ENCODE data around the gene TUBB4A. TPM values are rescaled to one million over a fixed set of nuclear protein-coding genes. Genes with fewer than 3 reads are reported as not detected.

TUBB4A gene
- total and polyA plus RNA-seq, 8 donors = 0.76 to 3.9 (median 0.89) TPM; not detected in 3

DNA sequence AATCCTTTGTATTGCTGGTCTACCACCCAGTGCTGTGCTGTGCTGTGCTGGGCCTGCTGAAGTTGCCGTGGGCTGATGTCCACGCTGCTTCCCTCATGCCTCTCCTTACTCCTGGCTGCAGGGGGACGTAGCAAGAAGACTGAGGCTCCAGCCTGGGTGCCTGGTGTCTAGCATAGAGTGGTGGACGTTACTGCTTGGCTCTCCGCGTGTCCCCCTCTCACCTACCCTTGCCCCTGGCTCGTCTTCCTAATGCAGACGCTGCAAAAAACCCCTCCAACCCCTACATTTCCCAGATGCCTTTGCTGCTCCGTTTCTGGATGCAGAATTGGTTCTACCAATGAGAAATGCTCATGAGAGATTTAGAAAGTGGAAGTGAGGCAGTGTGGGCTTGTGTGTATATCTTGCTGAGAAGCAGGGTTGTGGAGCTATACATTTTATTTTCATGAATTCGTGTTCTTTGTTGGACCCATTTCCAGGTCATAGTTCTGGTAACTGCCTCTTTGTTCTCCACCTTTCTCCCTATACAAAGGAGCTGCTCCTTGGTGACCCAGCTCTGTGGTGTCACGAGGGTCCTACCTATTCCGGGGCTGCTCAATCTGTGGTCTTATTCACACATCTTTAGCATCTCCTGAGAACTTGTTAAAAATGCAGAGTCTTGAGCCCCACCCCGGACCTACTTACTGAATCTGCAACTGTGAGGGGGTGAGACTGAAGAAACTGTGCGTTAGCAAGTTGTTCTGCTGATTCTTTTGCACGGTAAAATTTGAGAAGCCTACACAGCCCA, 12.6 kb downstream of the TUBB4A start:
- peak overlapping the region in 1 of 4 donors; percentile 3 for H3K4me3 ChIP-seq
- H3K4me1 ChIP-seq = no peaks in the 10 kb centered on the region
- DNase-seq = no peak
- 39 to 46% (median 41%) methylated on average over 15 of the region's 15 CpGs for WGBS, 5 donors
- no peak for TF ChIP-seq EP300 (IDR thresholded peaks at IDR 0.05)
- TF ChIP-seq, protein P1, sequence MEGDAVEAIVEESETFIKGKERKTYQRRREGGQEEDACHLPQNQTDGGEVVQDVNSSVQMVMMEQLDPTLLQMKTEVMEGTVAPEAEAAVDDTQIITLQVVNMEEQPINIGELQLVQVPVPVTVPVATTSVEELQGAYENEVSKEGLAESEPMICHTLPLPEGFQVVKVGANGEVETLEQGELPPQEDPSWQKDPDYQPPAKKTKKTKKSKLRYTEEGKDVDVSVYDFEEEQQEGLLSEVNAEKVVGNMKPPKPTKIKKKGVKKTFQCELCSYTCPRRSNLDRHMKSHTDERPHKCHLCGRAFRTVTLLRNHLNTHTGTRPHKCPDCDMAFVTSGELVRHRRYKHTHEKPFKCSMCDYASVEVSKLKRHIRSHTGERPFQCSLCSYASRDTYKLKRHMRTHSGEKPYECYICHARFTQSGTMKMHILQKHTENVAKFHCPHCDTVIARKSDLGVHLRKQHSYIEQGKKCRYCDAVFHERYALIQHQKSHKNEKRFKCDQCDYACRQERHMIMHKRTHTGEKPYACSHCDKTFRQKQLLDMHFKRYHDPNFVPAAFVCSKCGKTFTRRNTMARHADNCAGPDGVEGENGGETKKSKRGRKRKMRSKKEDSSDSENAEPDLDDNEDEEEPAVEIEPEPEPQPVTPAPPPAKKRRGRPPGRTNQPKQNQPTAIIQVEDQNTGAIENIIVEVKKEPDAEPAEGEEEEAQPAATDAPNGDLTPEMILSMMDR (IDR thresholded peaks at IDR 0.05) = no peak
- TF ChIP-seq POLR2AphosphoS5 (IDR thresholded peaks at IDR 0.05) = no peak
- TF ChIP-seq POLR2A (IDR thresholded peaks at IDR 0.05) = no peak
- H3K9me3 ChIP-seq = peaks cover 0 to 12% (median 9%) of the 10 kb centered on the region in 4 donors
- H3K36me3 ChIP-seq = no peaks in the 10 kb centered on the region
- intact Hi-C loops (cut with DNase I; ENCODE audit: low total_unique reads) = no loop called here
- H3K27ac ChIP-seq = no peak overlapping the region
- peaks cover 0 to 8% (median 0%) of the 10 kb centered on the region in 3 donors for H3K27me3 ChIP-seq

- 85 to 92% (median 88%) methylated on average over 7 of the region's 7 CpGs for WGBS, 5 donors
- Histone ChIP-seq H3K4me1 (no peaks in the 10 kb centered on the region), H3K27ac (no peak overlapping the region), H3K27me3 (peaks cover 0 to 16% (median 0%) of the 10 kb centered on the region in 3 donors), H3K36me3 (no peaks in the 10 kb centered on the region), H3K4me3 (no peak overlapping the region), H3K9me3 (no peaks in the 10 kb centered on the region)
- intact Hi-C loops (cut with DNase I; ENCODE audit: low total_unique reads) = no loop called here
- TF ChIP-seq POLR2AphosphoS5 (IDR thresholded peaks at IDR 0.05) (no peak), EP300 (IDR thresholded peaks at IDR 0.05) (no peak), POLR2A (IDR thresholded peaks at IDR 0.05) (no peak)
- TF ChIP-seq, protein P1 (IDR thresholded peaks at IDR 0.05) = no peak
- no peak for DNase-seq
Observed at GRCh38 chr19:6484831-6485230, 17.3 kb downstream of the TUBB4A start.

GRCh38 chr19:6484230-6484629, 17.9 kb downstream of the TUBB4A start:
- Histone ChIP-seq H3K27me3 (peaks cover 0 to 22% (median 0%) of the 10 kb centered on the region in 3 donors), H3K4me1 (no peaks in the 10 kb centered on the region), H3K4me3 (no peak overlapping the region), H3K36me3 (no peaks in the 10 kb centered on the region), H3K9me3 (no peaks in the 10 kb centered on the region), H3K27ac (no peak overlapping the region)
- TF ChIP-seq POLR2A (IDR thresholded peaks at IDR 0.05) (no peak), POLR2AphosphoS5 (IDR thresholded peaks at IDR 0.05) (no peak), EP300 (IDR thresholded peaks at IDR 0.05) (no peak)
- TF ChIP-seq, protein P1 (IDR thresholded peaks at IDR 0.05) = no peak
- intact Hi-C loops (cut with DNase I; ENCODE audit: low total_unique reads) = no loop called here
- DNase-seq = no peak
- WGBS, 5 donors = 83 to 89% (median 88%) methylated on average over 8 of the region's 8 CpGs

DNA sequence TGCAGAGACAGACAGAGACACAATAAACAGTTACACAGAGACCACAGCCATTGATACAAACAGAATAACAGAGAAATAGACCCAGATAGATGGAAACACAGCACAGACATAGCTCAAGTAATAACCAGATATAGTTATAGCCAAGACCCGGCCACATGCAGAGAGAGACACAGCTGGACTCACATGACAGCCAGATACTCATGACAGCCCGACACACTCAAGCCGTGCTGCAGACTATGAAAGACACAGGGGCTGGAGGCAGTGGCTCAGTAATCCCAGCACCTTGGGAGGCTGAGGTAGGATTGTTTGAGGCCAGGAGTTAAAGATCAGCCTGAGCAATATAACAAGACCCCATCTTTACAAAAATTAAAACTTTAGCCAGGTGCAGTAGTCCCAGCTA, 18.9 kb downstream of the TUBB4A start:
- 48 to 55% (median 51%) methylated on average over 3 of the region's 3 CpGs for WGBS, 5 donors
- DNase-seq = no peak
- Histone ChIP-seq H3K36me3 (no peaks in the 10 kb centered on the region), H3K27ac (no peak overlapping the region), H3K9me3 (no peaks in the 10 kb centered on the region), H3K4me1 (no peaks in the 10 kb centered on the region), H3K4me3 (no peak overlapping the region), H3K27me3 (peaks cover 0 to 32% (median 0%) of the 10 kb centered on the region in 3 donors)
- TF ChIP-seq POLR2A (IDR thresholded peaks at IDR 0.05) = no peak
- TF ChIP-seq, protein P1 (IDR thresholded peaks at IDR 0.05) = no peak
- TF ChIP-seq EP300 (IDR thresholded peaks at IDR 0.05) = no peak
- no peak for TF ChIP-seq POLR2AphosphoS5 (IDR thresholded peaks at IDR 0.05)
- intact Hi-C loops (cut with DNase I; ENCODE audit: low total_unique reads) = no loop called here
